SK-N-SH treated with all-trans-retinoic acid at 6 μM for 48 hours (cell line): ENCODE measurements around the gene IGFL1.

ENCODE experiments used
- ARNTL ChIP-seq: fragments of 450-650 bp; formaldehyde crosslinking; IDR thresholded peaks from 2 replicates; pipeline ENCODE4 v1.5.0; 2020; ENCODE audit warnings: low read depth, mild to moderate bottlenecking, moderate library complexity, borderline replicate concordance
- ESRRG ChIP-seq: fragments of 250-450 bp; sonication (Bioruptor Pico); IDR thresholded peaks from 2 replicates; pipeline ENCODE4 v1.6.1; 2021; ENCODE audit warnings: mild to moderate bottlenecking
- RARB ChIP-seq: fragments of 250-450 bp; sonication (Bioruptor Pico); IDR thresholded peaks from 2 replicates; pipeline ENCODE4 v1.8.0; 2021; ENCODE audit warnings: mild to moderate bottlenecking, moderate library complexity
- SNAI2 ChIP-seq: fragments of 250-450 bp; sonication (Bioruptor Pico); IDR thresholded peaks from 2 replicates; pipeline ENCODE4 v1.5.0; 2020; ENCODE audit warnings: mild to moderate bottlenecking, moderate library complexity
- TCF4 ChIP-seq: fragments of 250-450 bp; sonication (Bioruptor Pico); IDR thresholded peaks from 2 replicates; pipeline ENCODE4 v1.8.0; 2021; ENCODE audit warnings: mild to moderate bottlenecking, moderate library complexity, borderline replicate concordance
- ZFP3 ChIP-seq: fragments of 250-450 bp; sonication (Bioruptor Pico); IDR thresholded peaks from 2 replicates; pipeline ENCODE4 v1.5.0; 2020; ENCODE audit warnings: mild to moderate bottlenecking, moderate library complexity
- ZFP30 ChIP-seq: fragments of 450-650 bp; formaldehyde crosslinking; IDR thresholded peaks from 2 replicates; pipeline ENCODE4 v1.5.0; 2022; ENCODE audit warnings: mild to moderate bottlenecking, moderate library complexity
- ZNF70 ChIP-seq: fragments of 450-650 bp; formaldehyde crosslinking; IDR thresholded peaks from 2 replicates; pipeline ENCODE4 v1.5.0; 2020; ENCODE audit warnings: mild to moderate bottlenecking, moderate library complexity
- ZNF8 ChIP-seq: fragments of 450-650 bp; formaldehyde crosslinking; IDR thresholded peaks from 2 replicates; pipeline ENCODE4 v1.5.0; 2020; ENCODE audit warnings: mild to moderate bottlenecking, moderate library complexity
- TF ChIP-seq, protein P1 (sequence below): fragments of 250-450 bp; sonication (Bioruptor Pico); IDR thresholded peaks from 2 replicates; pipeline ENCODE4 v1.8.0; 2020; ENCODE audit warnings: mild to moderate bottlenecking, moderate library complexity, borderline replicate concordance
- TF ChIP-seq, protein P2 (sequence below): fragments of 250-450 bp; sonication (Bioruptor Pico); IDR thresholded peaks from 2 replicates; pipeline ENCODE4 v1.5.1; 2020; ENCODE audit warnings: low read depth, mild to moderate bottlenecking, moderate library complexity
- TF ChIP-seq, protein P3 (sequence below): fragments of 250-450 bp; sonication (Bioruptor Pico); IDR thresholded peaks from 2 replicates; pipeline ENCODE4 v1.8.0; 2021; ENCODE audit warnings: low read depth, mild to moderate bottlenecking, moderate library complexity, borderline replicate concordance

DNA sequence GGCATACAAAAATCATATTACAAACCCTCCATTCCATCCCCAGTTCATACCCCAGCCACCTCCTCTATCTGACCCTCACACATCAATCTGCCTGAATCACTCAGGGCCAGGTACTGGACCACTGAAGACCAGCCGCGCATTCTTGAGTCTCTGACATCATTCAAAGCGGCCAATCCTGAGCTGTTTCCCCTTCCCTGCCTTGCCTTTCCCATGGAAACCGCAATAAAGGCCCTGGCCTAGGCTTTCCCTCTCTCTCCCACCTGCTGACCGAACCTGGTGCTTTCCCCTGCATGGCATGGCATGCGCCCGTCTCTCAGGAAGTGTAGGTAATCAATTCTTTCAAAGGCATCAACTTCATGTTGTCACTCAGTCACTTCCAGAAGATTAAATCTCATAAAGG lies 49.6 kb downstream of the IGFL1 start:
- TF ChIP-seq ZNF70, result no peak
- TF ChIP-seq ZFP30 (CRISPR knock-in tag), result no peak
- TF ChIP-seq RARB, result no peak
- TF ChIP-seq ZFP3 (CRISPR knock-in tag), result no peak
- TF ChIP-seq, protein P1, sequence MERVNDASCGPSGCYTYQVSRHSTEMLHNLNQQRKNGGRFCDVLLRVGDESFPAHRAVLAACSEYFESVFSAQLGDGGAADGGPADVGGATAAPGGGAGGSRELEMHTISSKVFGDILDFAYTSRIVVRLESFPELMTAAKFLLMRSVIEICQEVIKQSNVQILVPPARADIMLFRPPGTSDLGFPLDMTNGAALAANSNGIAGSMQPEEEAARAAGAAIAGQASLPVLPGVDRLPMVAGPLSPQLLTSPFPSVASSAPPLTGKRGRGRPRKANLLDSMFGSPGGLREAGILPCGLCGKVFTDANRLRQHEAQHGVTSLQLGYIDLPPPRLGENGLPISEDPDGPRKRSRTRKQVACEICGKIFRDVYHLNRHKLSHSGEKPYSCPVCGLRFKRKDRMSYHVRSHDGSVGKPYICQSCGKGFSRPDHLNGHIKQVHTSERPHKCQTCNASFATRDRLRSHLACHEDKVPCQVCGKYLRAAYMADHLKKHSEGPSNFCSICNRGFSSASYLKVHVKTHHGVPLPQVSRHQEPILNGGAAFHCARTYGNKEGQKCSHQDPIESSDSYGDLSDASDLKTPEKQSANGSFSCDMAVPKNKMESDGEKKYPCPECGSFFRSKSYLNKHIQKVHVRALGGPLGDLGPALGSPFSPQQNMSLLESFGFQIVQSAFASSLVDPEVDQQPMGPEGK (CRISPR knock-in tag), result no peak
- TF ChIP-seq, protein P2, sequence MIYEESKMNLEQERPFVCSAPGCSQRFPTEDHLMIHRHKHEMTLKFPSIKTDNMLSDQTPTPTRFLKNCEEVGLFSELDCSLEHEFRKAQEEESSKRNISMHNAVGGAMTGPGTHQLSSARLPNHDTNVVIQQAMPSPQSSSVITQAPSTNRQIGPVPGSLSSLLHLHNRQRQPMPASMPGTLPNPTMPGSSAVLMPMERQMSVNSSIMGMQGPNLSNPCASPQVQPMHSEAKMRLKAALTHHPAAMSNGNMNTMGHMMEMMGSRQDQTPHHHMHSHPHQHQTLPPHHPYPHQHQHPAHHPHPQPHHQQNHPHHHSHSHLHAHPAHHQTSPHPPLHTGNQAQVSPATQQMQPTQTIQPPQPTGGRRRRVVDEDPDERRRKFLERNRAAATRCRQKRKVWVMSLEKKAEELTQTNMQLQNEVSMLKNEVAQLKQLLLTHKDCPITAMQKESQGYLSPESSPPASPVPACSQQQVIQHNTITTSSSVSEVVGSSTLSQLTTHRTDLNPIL (CRISPR knock-in tag), result no peak
- no peak for TF ChIP-seq SNAI2 (CRISPR knock-in tag)
- TF ChIP-seq ZNF8 (CRISPR knock-in tag), result no peak
- TF ChIP-seq, protein P3, sequence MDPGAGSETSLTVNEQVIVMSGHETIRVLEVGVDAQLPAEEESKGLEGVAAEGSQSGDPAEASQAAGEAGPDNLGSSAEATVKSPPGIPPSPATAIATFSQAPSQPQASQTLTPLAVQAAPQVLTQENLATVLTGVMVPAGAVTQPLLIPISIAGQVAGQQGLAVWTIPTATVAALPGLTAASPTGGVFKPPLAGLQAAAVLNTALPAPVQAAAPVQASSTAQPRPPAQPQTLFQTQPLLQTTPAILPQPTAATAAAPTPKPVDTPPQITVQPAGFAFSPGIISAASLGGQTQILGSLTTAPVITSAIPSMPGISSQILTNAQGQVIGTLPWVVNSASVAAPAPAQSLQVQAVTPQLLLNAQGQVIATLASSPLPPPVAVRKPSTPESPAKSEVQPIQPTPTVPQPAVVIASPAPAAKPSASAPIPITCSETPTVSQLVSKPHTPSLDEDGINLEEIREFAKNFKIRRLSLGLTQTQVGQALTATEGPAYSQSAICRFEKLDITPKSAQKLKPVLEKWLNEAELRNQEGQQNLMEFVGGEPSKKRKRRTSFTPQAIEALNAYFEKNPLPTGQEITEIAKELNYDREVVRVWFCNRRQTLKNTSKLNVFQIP (CRISPR knock-in tag), result no peak
- no peak for TF ChIP-seq ARNTL (CRISPR knock-in tag)
- TF ChIP-seq ESRRG, result no peak
- no peak for TF ChIP-seq TCF4 (CRISPR knock-in tag)
